BE2C (cell line): Measurements from ENCODE around the gene ANKFN1.

Source experiments
- DNase-seq: peaks from one replicate; pipeline ENCODE4 v3.0.0-alpha.2; 2020
- H3K27me3 ChIP-seq: fragments of 250-450 bp; sonication (Bioruptor Pico); 2 replicates; pipeline ENCODE4 v1.5.1; 2020; ENCODE audit warnings: mild to moderate bottlenecking
- H3K36me3 ChIP-seq: fragments of 250-450 bp; sonication (Bioruptor Pico); 2 replicates; pipeline ENCODE4 v1.5.1; 2020; ENCODE audit warnings: mild to moderate bottlenecking
- H3K4me1 ChIP-seq: fragments of 250-450 bp; sonication (Bioruptor Pico); 2 replicates; pipeline ENCODE4 v1.5.1; 2020
- H3K4me3 ChIP-seq: 2 replicates; pipeline ENCODE4 v1.5.1; 2011; ENCODE audit warnings: low read depth, low read length
- H3K9me3 ChIP-seq: fragments of 250-450 bp; sonication (Bioruptor Pico); 2 replicates; pipeline ENCODE4 v1.5.1; 2020
- TF ChIP-seq, protein P1 (sequence below): IDR thresholded peaks from 2 replicates; pipeline ENCODE4 v1.5.1; 2012; ENCODE audit warnings: mild to moderate bottlenecking, low read depth, low read length

ANKFN1 gene

GRCh38 chr17:56206351-56206750 lies 53.1 kb downstream of the ANKFN1 start:
- H3K4me1 ChIP-seq = no peaks in the 10 kb centered on the region

GRCh38 chr17:56213031-56213430 lies 59.8 kb downstream of the ANKFN1 start:
- no peak for DNase-seq
- Histone ChIP-seq H3K9me3 (no peaks in the 10 kb centered on the region), H3K4me1 (no peaks in the 10 kb centered on the region), H3K4me3 (no peak overlapping the region), H3K27me3 (no peaks in the 10 kb centered on the region), H3K36me3 (no peaks in the 10 kb centered on the region)
- TF ChIP-seq, protein P1, sequence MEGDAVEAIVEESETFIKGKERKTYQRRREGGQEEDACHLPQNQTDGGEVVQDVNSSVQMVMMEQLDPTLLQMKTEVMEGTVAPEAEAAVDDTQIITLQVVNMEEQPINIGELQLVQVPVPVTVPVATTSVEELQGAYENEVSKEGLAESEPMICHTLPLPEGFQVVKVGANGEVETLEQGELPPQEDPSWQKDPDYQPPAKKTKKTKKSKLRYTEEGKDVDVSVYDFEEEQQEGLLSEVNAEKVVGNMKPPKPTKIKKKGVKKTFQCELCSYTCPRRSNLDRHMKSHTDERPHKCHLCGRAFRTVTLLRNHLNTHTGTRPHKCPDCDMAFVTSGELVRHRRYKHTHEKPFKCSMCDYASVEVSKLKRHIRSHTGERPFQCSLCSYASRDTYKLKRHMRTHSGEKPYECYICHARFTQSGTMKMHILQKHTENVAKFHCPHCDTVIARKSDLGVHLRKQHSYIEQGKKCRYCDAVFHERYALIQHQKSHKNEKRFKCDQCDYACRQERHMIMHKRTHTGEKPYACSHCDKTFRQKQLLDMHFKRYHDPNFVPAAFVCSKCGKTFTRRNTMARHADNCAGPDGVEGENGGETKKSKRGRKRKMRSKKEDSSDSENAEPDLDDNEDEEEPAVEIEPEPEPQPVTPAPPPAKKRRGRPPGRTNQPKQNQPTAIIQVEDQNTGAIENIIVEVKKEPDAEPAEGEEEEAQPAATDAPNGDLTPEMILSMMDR = no peak

More at GRCh38 chr17:56206351-56206750, 53.1 kb downstream of the ANKFN1 start:
- DNase-seq = no peak
- Histone ChIP-seq H3K9me3 (no peaks in the 10 kb centered on the region), H3K27me3 (no peaks in the 10 kb centered on the region; the same call in 1 of the 2 replicates), H3K36me3 (no peaks in the 10 kb centered on the region), H3K4me3 (no peak overlapping the region)
- TF ChIP-seq, protein P1 = no peak

- Histone ChIP-seq H3K27me3 (no peaks in the 10 kb centered on the region), H3K36me3 (no peaks in the 10 kb centered on the region), H3K9me3 (no peaks in the 10 kb centered on the region), H3K4me1 (no peaks in the 10 kb centered on the region), H3K4me3 (no peak overlapping the region)
- TF ChIP-seq, protein P1 = no peak
- no peak for DNase-seq
Measured at GRCh38 chr17:56217921-56218320, 64.6 kb downstream of the ANKFN1 start.

- Histone ChIP-seq H3K4me3 (no peak overlapping the region), H3K27me3 (no peaks in the 10 kb centered on the region), H3K4me1 (no peaks in the 10 kb centered on the region), H3K36me3 (no peaks in the 10 kb centered on the region), H3K9me3 (no peaks in the 10 kb centered on the region)
- DNase-seq = no peak
- TF ChIP-seq, protein P1 = no peak
Measured at GRCh38 chr17:56222255-56222654, 69.0 kb downstream of the ANKFN1 start.

DNA sequence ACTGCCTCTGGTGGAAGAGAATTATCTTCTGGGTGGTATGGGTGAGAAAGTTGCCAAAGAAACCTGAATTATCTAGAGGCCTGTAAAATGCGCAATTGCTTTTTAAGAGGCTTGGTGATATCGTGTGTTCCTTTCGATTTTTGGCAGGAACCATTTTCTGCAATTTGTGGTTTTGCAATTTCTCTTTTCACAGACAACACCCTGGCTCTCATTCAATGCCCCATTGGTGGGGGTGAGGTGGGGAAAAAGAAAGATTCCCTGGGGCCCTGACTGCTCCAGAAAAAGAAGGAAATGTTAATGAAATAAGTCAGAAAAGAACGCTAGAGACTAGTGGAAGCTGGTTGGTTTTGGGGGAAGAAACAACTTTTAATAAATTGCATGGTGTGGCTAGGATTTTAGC lies 77.4 kb downstream of the ANKFN1 start:
- Histone ChIP-seq H3K9me3 (no peaks in the 10 kb centered on the region), H3K4me1 (no peaks in the 10 kb centered on the region), H3K36me3 (no peaks in the 10 kb centered on the region), H3K4me3 (no peak overlapping the region), H3K27me3 (no peaks in the 10 kb centered on the region)
- DNase-seq = no peak
- TF ChIP-seq, protein P1 = no peak

DNA sequence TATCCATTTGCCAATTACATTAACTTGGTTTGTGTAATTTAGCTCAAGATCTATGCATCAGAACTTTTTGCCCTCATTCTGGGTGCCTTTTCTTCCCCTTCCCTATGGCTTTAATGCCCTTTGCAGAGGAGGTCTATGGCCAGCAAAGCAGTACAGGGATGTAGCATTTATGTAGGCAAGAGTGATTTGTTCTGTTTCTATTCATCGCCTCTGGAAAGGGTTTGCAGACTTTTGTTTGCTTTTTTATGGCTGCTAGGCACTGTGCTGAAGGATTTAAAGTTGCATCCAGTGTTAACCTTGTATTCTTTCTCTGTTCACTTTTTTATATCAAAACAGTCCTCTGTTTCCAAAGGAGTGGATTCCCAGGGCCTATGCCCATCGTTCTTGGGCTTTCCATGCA lies 78.0 kb downstream of the ANKFN1 start:
- no peaks in the 10 kb centered on the region for H3K4me1 ChIP-seq
- no peaks in the 10 kb centered on the region for H3K27me3 ChIP-seq
- DNase-seq = no peak
- no peak overlapping the region for H3K4me3 ChIP-seq
- no peaks in the 10 kb centered on the region for H3K9me3 ChIP-seq
- no peaks in the 10 kb centered on the region for H3K36me3 ChIP-seq
- TF ChIP-seq, protein P1 = no peak
